Liver (tissue), 9 donors: ENCODE results near the gene MAN1C1. TPM values are rescaled to one million over a fixed set of nuclear protein-coding genes. Genes with fewer than 3 reads are reported as not detected.

Experiments
- DNase-seq: peaks from one replicate; pipeline ENCODE4 v3.0.0-alpha.2; 2017; ENCODE audit warnings: low spot score
- H3K27ac ChIP-seq, 2 donors: one replicate each; pipeline ENCODE4 v1.7.0; 2013; ENCODE audit warnings: inconsistent platforms in 2 of 2, low read length in 2 of 2, control low read depth in 1 of 2, low read depth in 1 of 2, mild to moderate bottlenecking in 1 of 2
- H3K27me3 ChIP-seq, 4 donors: one replicate each; pipeline versions ENCODE4 v1.6.1 to v1.7.0; 2013; ENCODE audit warnings: low read length in 3 of 4, inconsistent platforms in 1 of 4, mild to moderate bottlenecking in 1 of 4, moderate library complexity in 1 of 4; ENCODE audit not compliant: control insufficient read depth in 4 of 4, insufficient read depth in 4 of 4
- H3K36me3 ChIP-seq, 4 donors: one replicate each; pipeline versions ENCODE4 v1.6.1 to v1.7.0; 2013; ENCODE audit warnings: low read length in 3 of 4, mild to moderate bottlenecking in 3 of 4, low read depth in 1 of 4, moderate library complexity in 1 of 4; ENCODE audit not compliant: control insufficient read depth in 4 of 4, insufficient read depth in 3 of 4
- H3K4me1 ChIP-seq, 4 donors: one replicate each; pipeline versions ENCODE4 v1.6.1 to v1.7.0; 2013; ENCODE audit warnings: low read length in 3 of 4, mild to moderate bottlenecking in 3 of 4, moderate library complexity in 1 of 4; ENCODE audit not compliant: control insufficient read depth in 4 of 4, insufficient read depth in 4 of 4
- H3K4me3 ChIP-seq, 3 donors: one replicate each; pipeline versions ENCODE4 v1.6.1 to v1.7.0; 2013; ENCODE audit warnings: low read length in 3 of 3, control low read depth in 1 of 3, low read depth in 1 of 3, mild to moderate bottlenecking in 1 of 3
- H3K9ac ChIP-seq, 2 donors: one replicate each; pipeline ENCODE4 v1.7.0; 2013; ENCODE audit warnings: low read length in 2 of 2, mild to moderate bottlenecking in 2 of 2, moderate library complexity in 2 of 2, control low read depth in 1 of 2, low read depth in 1 of 2
- H3K9me3 ChIP-seq, 4 donors: one replicate each; pipeline versions ENCODE4 v1.6.1 to v1.7.0; 2013; ENCODE audit warnings: low read length in 3 of 4; ENCODE audit not compliant: control insufficient read depth in 4 of 4
- EGR1 ChIP-seq, 2 donors: IDR thresholded peaks; 2 replicates each; pipeline ENCODE4 v1.6.1; 2016 to 2018; ENCODE audit warnings: antibody characterized with exemption in 2 of 2, low read depth in 2 of 2
- FOXA1 ChIP-seq: IDR thresholded peaks from 2 replicates; pipeline ENCODE4 v1.6.1; 2016; ENCODE audit warnings: antibody characterized with exemption
- FOXA2 ChIP-seq: IDR thresholded peaks from 2 replicates; pipeline ENCODE4 v1.6.1; 2016; ENCODE audit warnings: antibody characterized with exemption
- GABPA ChIP-seq, 2 donors: IDR thresholded peaks in 1 of 2; conservative IDR thresholded peaks in 1 of 2; 2 replicates each; pipeline ENCODE4 v1.6.1; 2016; ENCODE audit warnings: antibody characterized with exemption in 2 of 2, mild to moderate bottlenecking in 1 of 2, moderate library complexity in 1 of 2
- HNF4A ChIP-seq, 2 donors: conservative IDR thresholded peaks; 2 replicates each; pipeline ENCODE4 v1.6.1; 2016; ENCODE audit warnings: antibody characterized with exemption in 2 of 2, mild to moderate bottlenecking in 2 of 2
- HNF4G ChIP-seq: IDR thresholded peaks from 2 replicates; pipeline ENCODE4 v1.6.1; 2016; ENCODE audit warnings: antibody characterized with exemption
- JUND ChIP-seq, 2 donors: IDR thresholded peaks; 2 replicates each; pipeline ENCODE4 v1.6.1; 2016; ENCODE audit warnings: antibody characterized with exemption in 2 of 2
- MAX ChIP-seq: IDR thresholded peaks from 2 replicates; pipeline ENCODE4 v1.6.1; 2016; ENCODE audit warnings: antibody characterized with exemption
- NR2F2 ChIP-seq: IDR thresholded peaks from 2 replicates; pipeline ENCODE4 v1.6.1; 2016; ENCODE audit warnings: antibody characterized with exemption
- RAD21 ChIP-seq, 2 donors: IDR thresholded peaks; 2 replicates each; pipeline ENCODE4 v1.6.1; 2016; ENCODE audit warnings: antibody characterized with exemption in 2 of 2, mild to moderate bottlenecking in 2 of 2
- REST ChIP-seq: IDR thresholded peaks from 2 replicates; pipeline ENCODE4 v1.6.1; 2016; ENCODE audit warnings: antibody characterized with exemption, mild to moderate bottlenecking
- RXRA ChIP-seq, 2 donors: IDR thresholded peaks; 2 replicates each; pipeline ENCODE4 v1.6.1; 2017 to 2018; ENCODE audit warnings: antibody characterized with exemption in 2 of 2, mild to moderate bottlenecking in 1 of 2
- SP1 ChIP-seq: IDR thresholded peaks from 2 replicates; pipeline ENCODE4 v1.6.1; 2018; ENCODE audit warnings: antibody characterized with exemption, mild to moderate bottlenecking
- TAF1 ChIP-seq: conservative IDR thresholded peaks from 2 replicates; pipeline ENCODE4 v1.6.1; 2016; ENCODE audit warnings: antibody characterized with exemption, mild to moderate bottlenecking
- YY1 ChIP-seq: IDR thresholded peaks from 2 replicates; pipeline ENCODE4 v1.6.1; 2016; ENCODE audit warnings: antibody characterized with exemption, mild to moderate bottlenecking
- WGBS: extraction: QIAGEN DNeasy Blood & Tissue Kit; methylation state at CpG from one replicate; pipeline ENCODE4 v1.1.7; 2013; 5-methylcytosine and 5-hydroxymethylcytosine counted together
- polyA plus RNA-seq, 2 donors: library from polyadenylated mRNA; stranded (reverse) in 1 of 2; unstranded in 1 of 2; fragments of 200-250 nt in 1 of 2; fragments of >200 nt in 1 of 2; fragmentation: Nextera tagmentation in 1 of 2; extraction: Ambion mirVana in 1 of 2; gene quantifications; one replicate each; pipeline versions ENCODE4 v1.2.1 to v1.2.3, GENCODE V29; 2013 to 2015
- total RNA-seq, 2 donors: library from RNA; depleted of rRNA; stranded (reverse); fragments of >200 nt; gene quantifications; one replicate each; pipeline ENCODE4 v1.2.3, GENCODE V29; 2014
- TF ChIP-seq, protein P1 (sequence below): fragments of 150-350 bp; IDR thresholded peaks from 2 replicates; pipeline ENCODE4 v1.5.1; 2017; ENCODE audit warnings: improper control_type of control experiment, low read depth, low read length; ENCODE audit not compliant: missing input control
- TF ChIP-seq, protein P2 (sequence below): IDR thresholded peaks from 2 replicates; pipeline ENCODE4 v1.6.1; 2016; ENCODE audit warnings: antibody characterized with exemption
- TF ChIP-seq, protein P3 (sequence below): IDR thresholded peaks from 2 replicates; pipeline ENCODE4 v1.6.1; 2016; ENCODE audit warnings: antibody characterized with exemption
- donor health status: healthy.
- donor health status: healthy.
- donor health status: healthy.
- donor health status: healthy.
- donor health status: healthy.

MAN1C1 gene
- total and polyA plus RNA-seq, 4 donors, result 6.3 to 16.0 (median 8.1) TPM

GRCh38 chr1:25690396-25690956 is 73.9 kb downstream of the MAN1C1 start (continued):
- TF ChIP-seq, protein P1, sequence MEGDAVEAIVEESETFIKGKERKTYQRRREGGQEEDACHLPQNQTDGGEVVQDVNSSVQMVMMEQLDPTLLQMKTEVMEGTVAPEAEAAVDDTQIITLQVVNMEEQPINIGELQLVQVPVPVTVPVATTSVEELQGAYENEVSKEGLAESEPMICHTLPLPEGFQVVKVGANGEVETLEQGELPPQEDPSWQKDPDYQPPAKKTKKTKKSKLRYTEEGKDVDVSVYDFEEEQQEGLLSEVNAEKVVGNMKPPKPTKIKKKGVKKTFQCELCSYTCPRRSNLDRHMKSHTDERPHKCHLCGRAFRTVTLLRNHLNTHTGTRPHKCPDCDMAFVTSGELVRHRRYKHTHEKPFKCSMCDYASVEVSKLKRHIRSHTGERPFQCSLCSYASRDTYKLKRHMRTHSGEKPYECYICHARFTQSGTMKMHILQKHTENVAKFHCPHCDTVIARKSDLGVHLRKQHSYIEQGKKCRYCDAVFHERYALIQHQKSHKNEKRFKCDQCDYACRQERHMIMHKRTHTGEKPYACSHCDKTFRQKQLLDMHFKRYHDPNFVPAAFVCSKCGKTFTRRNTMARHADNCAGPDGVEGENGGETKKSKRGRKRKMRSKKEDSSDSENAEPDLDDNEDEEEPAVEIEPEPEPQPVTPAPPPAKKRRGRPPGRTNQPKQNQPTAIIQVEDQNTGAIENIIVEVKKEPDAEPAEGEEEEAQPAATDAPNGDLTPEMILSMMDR, result no peak
- TF ChIP-seq SP1, result no peak
- no peak for TF ChIP-seq RAD21 (IDR thresholded peaks at IDR 0.05)
- no peak for TF ChIP-seq MAX
- TF ChIP-seq NR2F2, result no peak
- no peak for TF ChIP-seq TAF1
- TF ChIP-seq YY1, result no peak

DNA sequence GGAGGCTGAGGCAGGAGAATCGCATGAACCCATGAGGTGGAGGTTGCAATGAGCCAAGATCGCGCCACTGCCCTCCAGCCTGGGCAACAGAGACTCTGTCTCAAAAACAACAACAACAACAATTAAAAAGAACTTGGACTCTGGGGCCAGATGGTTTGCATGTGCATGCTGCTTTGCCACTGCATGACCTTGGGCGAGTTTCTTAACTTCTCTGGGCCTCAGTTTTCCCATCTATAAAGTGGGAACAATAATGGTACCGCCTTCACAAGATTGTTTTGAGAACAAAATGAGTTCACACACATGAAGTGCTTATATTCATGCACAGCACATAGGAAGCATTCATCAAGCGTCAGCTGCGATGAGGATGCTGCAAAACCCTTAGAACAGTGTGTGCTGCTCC is 74.6 kb downstream of the MAN1C1 start:
- Histone ChIP-seq H3K36me3 (no peaks in the 10 kb centered on the region), H3K9ac (no peak overlapping the region), H3K27me3 (no peaks in the 10 kb centered on the region), H3K4me3 (no peak overlapping the region), H3K4me1 (peaks cover 2 to 21% (median 18%) of the 10 kb centered on the region in 4 donors), H3K27ac (no peak overlapping the region), H3K9me3 (no peaks in the 10 kb centered on the region)
- TF ChIP-seq GABPA (IDR thresholded peaks at IDR 0.05 in 1 of 2, conservative IDR thresholded peaks at IDR 0.05 in 1 of 2) (no peak), JUND (IDR thresholded peaks at IDR 0.05) (no peak), MAX (no peak), REST (no peak), TAF1 (no peak), FOXA1 (no peak), RAD21 (IDR thresholded peaks at IDR 0.05) (no peak), NR2F2 (no peak), HNF4G (no peak), FOXA2 (no peak), YY1 (no peak), HNF4A (conservative IDR thresholded peaks at IDR 0.05) (no peak), SP1 (no peak), RXRA (IDR thresholded peaks at IDR 0.05) (no peak), EGR1 (IDR thresholded peaks at IDR 0.05; ENCODE audit: low read depth in 2 of 2) (no peak)
- TF ChIP-seq, protein P1, result no peak
- TF ChIP-seq, protein P2, sequence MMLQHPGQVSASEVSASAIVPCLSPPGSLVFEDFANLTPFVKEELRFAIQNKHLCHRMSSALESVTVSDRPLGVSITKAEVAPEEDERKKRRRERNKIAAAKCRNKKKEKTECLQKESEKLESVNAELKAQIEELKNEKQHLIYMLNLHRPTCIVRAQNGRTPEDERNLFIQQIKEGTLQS, result no peak
- TF ChIP-seq, protein P3, sequence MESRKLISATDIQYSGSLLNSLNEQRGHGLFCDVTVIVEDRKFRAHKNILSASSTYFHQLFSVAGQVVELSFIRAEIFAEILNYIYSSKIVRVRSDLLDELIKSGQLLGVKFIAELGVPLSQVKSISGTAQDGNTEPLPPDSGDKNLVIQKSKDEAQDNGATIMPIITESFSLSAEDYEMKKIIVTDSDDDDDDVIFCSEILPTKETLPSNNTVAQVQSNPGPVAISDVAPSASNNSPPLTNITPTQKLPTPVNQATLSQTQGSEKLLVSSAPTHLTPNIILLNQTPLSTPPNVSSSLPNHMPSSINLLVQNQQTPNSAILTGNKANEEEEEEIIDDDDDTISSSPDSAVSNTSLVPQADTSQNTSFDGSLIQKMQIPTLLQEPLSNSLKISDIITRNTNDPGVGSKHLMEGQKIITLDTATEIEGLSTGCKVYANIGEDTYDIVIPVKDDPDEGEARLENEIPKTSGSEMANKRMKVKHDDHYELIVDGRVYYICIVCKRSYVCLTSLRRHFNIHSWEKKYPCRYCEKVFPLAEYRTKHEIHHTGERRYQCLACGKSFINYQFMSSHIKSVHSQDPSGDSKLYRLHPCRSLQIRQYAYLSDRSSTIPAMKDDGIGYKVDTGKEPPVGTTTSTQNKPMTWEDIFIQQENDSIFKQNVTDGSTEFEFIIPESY, result no peak
- no peak for DNase-seq
- WGBS, result 98% methylated on average over 7 of the region's 7 CpGs
